Smooth muscle cell of the pulmonary artery (primary cell): ENCODE results near the gene HOXB7. TPM values are rescaled to one million over a fixed set of nuclear protein-coding genes. Genes with fewer than 3 reads are reported as not detected.

Source experiments
- total RNA-seq: library from RNA; depleted of rRNA; stranded (reverse); fragments of >200 nt; gene quantifications from 2 replicates; pipeline ENCODE4 v1.2.3, GENCODE V29; 2014

HOXB7 gene
- 1.6 and 1.8 TPM in 2 replicates for total RNA-seq

DNA sequence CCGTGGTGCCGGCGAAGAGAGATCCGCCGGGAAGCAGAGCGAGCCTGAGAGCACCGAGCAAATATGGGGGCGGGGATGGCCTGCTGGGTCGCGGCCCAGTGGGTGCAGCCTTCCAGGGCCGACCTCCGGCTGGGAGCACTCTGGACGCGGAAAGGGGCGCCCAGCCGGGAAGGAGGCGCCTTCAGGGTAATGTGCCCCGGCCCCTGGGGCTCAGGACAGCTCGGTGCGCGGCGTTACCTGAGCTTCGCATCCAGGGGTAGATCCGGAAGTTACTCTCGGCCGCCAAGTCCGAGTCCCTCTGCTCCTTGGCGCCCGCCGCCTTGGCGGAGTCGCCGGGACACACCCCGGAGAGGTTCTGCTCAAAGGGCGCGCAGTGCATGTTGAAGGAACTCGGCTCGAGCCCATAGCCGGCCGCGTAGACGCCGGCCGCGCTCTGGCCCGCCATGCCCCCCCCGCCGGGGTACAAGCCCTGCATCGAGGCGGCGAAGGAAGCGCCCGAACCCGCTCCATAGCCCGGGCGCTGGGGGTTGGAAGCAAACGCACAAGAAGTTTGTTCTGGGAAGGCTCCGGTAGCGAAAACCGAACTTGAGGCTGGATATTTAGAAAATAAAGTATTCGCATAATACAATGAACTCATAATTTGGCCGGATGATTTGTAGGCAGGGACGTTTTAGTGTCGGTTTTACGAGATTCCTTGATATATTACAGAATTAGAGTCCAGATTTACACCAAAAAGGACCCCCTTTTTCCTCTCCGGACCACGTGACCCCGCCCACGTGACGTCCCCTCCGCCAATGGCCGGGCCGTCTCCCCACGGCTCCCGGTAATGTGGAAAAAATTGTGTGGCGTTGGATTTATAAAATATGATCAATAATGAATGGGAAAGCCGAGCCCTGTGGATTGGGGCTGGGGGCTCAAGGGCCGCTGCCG lies at the start of gene HOXB7:
Gene HOXB7 (minus strand): TSS at position 736 of the 930 bp plus-strand sequence. CDS start 99 bp downstream, at position 637.

DNA sequence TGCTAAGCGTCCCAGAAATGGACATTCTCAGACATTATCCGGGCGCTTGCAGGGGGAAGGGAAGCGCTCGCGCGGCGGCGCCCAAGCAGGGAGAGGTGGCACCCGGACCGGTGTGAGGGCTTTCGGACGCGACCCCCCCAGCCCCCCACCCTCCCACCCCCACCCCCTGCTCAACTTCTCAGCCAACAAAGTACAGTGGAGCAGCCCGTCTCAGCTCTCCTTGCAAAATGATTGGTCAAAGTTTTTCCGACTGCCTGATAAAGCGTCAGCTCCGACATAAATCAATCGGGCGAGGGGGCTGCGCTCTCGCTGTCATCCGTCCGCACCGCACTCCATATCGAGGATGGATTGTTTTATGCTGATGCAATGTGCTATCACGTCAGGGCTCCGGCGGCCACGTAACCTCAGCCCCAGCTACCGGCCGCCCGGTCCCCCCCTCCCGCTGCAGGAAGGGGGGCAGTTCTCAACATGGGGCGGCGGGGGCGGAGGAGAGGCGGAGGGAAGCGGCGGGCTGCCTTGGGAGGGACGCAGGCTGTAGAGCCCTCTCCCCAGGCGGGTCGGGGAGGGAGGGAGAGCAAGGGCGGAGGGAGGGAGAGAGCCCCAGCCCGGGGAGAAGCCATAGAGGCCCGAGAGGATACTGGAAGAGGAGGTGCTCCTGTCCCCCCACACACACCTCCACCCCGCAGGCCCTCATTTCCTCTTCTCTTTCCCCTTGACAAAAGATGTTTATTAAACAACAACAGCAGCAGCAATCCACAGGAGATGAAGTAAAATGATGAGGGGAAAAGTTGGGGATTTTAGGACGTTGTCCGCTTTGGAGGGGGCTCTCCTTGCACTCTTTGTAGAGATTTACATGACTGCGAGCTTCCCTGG lies 15.7 kb upstream of the HOXB7 start, which contains the start of gene HOXB9:
Gene HOXB9 (minus strand): TSS at position 114 of the 873 bp plus-strand sequence. CDS start 89 bp downstream, at position 25.

DNA sequence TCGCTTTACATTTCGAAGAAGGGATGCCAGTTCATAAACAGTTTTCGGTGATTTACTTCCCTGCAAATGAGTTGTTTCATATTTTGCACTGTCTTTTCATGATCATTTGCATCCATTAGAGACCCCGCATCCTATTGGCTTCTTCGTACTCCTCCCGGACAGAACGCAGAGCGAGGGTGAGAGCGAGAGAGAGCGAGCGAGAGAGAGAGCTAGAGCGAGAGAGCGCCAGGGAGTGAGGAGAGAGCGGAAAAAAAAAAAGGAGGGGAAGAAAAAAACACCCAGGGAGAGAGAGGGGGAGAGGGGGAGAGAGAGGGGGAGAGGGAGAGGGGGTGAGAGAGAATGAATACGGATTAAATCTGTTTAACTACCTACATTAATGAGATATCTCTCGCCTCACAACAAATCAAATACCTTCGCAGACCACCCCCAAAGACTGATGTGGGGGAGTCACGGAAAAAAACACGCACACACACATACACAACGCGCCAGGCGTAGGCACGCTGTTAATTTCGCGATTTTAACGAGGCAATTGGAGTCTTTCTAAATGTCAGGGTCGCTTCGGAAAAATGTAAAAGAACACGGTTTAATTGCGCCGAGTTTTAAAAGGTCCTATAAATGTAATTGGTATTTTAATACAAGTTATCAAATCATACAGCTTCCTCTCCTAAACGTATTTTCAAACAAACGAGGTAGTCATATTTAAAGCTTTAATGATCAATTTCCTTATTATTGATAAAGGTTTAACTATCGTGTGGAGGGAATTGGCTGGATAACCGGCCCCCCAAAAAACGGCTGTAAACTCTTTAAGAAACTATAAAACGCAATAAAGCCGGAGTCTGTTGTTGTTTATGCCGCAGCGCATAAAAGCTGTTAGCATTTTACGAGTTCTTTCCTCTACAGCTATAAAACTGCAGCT lies 4.5 kb upstream of the HOXB7 start, which contains the start of gene HOXB8:
Gene HOXB8 (minus strand): TSS at position 246 of the 916 bp plus-strand sequence. CDS start 588 bp downstream, outside the sequence.

DNA sequence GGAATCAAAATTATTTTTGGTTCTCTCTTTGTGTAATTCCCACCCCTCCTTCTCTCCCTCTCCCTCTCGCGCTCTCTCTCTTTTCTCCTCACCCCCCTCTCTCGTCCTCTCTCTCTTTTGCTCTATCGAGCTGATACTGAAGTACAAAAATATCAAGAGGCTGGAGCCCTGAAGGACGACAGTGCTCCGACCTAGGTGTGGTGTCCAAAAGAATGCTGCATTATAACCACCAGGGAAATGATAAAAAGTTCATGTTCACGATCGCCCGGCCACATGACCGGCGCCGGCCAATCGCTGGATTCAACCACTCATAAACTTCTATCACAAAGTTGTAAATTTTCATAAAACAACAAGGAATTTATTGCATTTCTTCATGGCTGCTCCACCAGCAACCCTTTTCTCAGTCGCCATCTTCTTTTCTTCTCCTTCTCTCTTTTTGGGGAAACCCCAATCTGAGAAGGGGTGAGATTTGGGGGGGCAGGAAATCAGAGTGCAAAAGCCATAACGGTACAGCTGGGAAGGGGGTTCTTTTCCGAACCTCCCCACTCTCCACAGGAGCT lies 6.0 kb downstream of the HOXB7 start, which contains the start of gene HOXB6:
Gene HOXB6 (minus strand): TSS at position 217 of the 560 bp plus-strand sequence. CDS start 6,836 bp downstream, outside the sequence.

DNA sequence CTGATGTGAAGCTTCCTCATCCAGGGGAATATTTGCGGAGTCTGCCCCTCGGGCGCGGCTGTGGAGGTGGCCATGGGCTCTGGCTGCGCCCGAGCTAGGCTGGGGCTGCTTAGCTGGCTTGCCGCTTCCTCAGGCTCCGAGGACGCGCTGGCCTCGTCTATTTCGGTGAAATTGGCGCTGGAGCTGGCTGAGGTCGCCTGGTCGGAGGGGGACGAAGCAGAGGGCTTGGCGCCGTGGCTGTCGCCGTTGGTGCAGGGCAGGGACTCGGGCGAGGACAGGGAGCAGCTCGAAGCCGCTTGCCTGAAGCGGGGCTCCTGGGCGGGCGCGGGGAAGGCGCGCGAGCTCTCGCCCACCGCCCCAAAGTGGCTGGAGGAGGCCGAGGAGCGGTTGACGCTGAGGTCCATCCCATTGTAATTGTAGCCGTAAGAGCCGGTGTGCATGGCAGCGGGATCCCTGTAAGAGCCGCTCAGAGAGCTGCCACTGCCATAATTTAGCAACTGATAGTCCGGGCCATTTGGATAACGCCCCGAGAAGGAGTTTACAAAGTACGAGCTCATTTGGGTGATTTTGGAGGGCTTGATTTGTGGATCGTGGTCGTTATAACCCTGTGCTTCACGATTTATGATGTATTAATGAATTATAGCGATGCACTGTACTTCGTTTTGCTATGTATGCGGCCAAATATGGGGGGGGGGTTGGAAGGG lies 17.5 kb downstream of the HOXB7 start, which contains the start of gene HOXB5:
Gene HOXB5 (minus strand): TSS at position 654 of the 704 bp plus-strand sequence. CDS start 97 bp downstream, at position 557.

DNA sequence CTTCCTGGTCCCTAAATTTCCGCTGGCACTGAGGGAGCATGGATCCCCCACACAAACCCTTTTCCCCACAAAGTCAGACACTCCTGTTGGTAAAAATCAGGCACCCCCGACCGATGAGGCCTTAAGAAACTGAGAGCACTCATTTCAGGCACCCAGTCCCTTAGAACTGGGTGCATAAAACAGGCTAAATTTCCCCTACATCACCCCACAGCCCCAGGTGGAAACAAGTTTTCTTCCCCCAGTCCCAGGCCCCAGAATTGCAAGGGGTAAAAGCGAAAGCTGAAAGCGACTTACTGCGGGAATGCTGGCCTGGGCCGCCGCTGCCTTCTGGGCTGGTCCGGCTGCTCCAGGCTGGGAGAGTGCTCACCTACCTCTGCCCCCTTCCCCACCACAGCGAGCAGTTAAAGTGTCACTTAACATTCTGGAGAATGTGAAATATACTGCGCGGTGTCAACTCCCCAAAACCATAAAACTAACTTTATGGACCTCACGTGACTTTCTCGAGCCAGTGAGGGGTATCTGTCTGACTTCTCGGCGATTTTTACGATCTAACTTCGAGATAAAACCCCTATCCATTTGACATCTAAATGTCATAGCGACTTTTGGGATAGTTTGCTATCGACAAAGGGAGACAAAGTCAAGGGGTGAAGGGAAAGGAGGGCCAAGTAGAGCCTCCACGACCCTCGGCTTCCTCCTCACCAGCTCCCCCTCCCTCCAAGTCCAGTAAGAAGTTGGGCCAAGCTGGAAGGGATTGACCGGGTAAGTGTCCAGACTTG lies 20.8 kb downstream of the HOXB7 start, which contains the start of gene HOXB3:
Gene HOXB3 (minus strand): TSS at position 411 of the 776 bp plus-strand sequence. CDS start 37,767 bp downstream, outside the sequence.

DNA sequence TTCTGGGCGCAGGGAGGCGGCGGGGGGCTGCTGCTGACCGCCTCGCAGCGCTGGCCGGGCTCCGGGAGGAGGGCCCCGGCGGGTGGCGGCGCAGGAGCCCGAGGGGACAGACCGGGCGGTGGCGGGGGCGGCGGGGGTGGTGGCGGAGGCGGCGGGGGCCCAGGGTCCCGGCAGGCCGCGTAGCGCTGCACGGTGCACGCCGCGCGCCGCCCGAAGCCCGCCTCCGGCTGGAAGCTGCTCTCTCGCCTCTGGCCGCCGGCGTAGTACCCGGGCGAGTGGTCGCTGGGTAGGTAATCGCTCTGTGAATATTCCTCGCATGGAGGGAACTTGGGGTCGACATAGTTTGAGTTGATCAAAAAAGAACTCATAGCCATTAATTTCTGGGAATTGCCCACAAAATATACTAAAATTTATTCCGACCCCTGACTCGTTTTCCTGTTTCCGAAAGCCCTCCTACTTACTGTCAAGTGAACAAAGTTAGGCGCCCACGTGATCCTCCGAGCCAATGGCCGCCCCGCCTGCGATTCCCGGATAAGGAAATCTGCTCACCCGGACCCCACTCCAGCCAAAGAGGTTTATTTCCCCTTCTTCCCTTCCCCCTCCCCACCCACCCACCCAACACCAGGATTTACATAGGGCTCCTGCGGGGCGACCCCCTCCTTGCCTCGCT lies 32.7 kb downstream of the HOXB7 start, which contains the start of gene HOXB4:
Gene HOXB4 (minus strand): TSS at position 405 of the 670 bp plus-strand sequence. CDS start 31 bp downstream, at position 374.

Other genes with a start within 250 kb of the HOXB7 start
- gene SKAP1, start 180.8 kb downstream of the HOXB7 start, total RNA-seq: not detected in 2 replicates
- not detected in 2 replicates for gene HOXB1, start 80.0 kb downstream of the HOXB7 start, total RNA-seq
- 7.5 and 12.0 TPM in 2 replicates for gene HOXB2, start 65.9 kb downstream of the HOXB7 start, total RNA-seq
- gene HOXB4, start 32.7 kb downstream of the HOXB7 start, total RNA-seq: 3.1 and 4.6 TPM in 2 replicates
- 8.4 and 11.1 TPM in 2 replicates for gene HOXB3, start 20.8 kb downstream of the HOXB7 start, total RNA-seq
- gene HOXB5, start 17.2 kb downstream of the HOXB7 start, total RNA-seq: 0.20 and 0.50 TPM in 2 replicates
- gene HOXB6, start 6.0 kb downstream of the HOXB7 start, total RNA-seq: 2.3 and 3.0 TPM in 2 replicates
- 0.10 TPM in 1 of 2 replicates, not detected in the other for gene HOXB8, start 4.3 kb upstream of the HOXB7 start, total RNA-seq
- not detected in 2 replicates for gene HOXB9, start 15.3 kb upstream of the HOXB7 start, total RNA-seq
- not detected in 2 replicates for gene PRAC1, start 111.5 kb upstream of the HOXB7 start, total RNA-seq
- gene PRAC2, start 112.2 kb upstream of the HOXB7 start, total RNA-seq: not detected in 2 replicates
- not detected in 2 replicates for gene HOXB13, start 117.7 kb upstream of the HOXB7 start, total RNA-seq
- under 0.01 TPM in 1 of 2 replicates, not detected in the other for gene TTLL6, start 206.2 kb upstream of the HOXB7 start, total RNA-seq
- gene CALCOCO2, start 220.0 kb upstream of the HOXB7 start, total RNA-seq: 47.5 and 49.1 TPM in 2 replicates